Activated naive CD4-positive, alpha-beta T cell treated with anti-CD3 and anti-CD28 coated beads, Interleukin-2, amount 50 U/mL, for 24 hours (primary cell): Measurements from ENCODE around the gene HABP4.

Experiments
- H3K27ac Mint-ChIP-seq: one replicate; pipeline ENCODE4 v1.8.0; 2021; ENCODE audit warnings: mild to moderate bottlenecking, mixed read lengths
- H3K27me3 Mint-ChIP-seq: one replicate; pipeline ENCODE4 v1.8.0; 2021; ENCODE audit warnings: mixed read lengths
- H3K36me3 Mint-ChIP-seq: one replicate; pipeline ENCODE4 v1.8.0; 2021; ENCODE audit warnings: mixed read lengths
- H3K4me1 Mint-ChIP-seq: one replicate; pipeline ENCODE4 v1.8.0; 2021; ENCODE audit warnings: mixed read lengths
- H3K4me3 Mint-ChIP-seq: one replicate; pipeline ENCODE4 v1.8.0; 2021; ENCODE audit warnings: mild to moderate bottlenecking, mixed read lengths
- H3K9me3 Mint-ChIP-seq: one replicate; pipeline ENCODE4 v1.8.0; 2021; ENCODE audit warnings: mixed read lengths

Gene HABP4

GRCh38 chr9:96449845-96450612 lies at the start of gene HABP4:
Gene HABP4, plus strand, starts transcription at chr9:96450169. Its CDS starts 111 bp downstream, at chr9:96450280.
- H3K27ac Mint-ChIP-seq, result peak within 1 kb of the TSS; percentile 82
- peaks cover 28% of the 10 kb centered on the region for H3K4me1 Mint-ChIP-seq
- peaks cover 2% of the 10 kb centered on the region for H3K36me3 Mint-ChIP-seq
- no peaks in the 10 kb centered on the region for H3K27me3 Mint-ChIP-seq
- no peaks in the 10 kb centered on the region for H3K9me3 Mint-ChIP-seq
- peak within 1 kb of the TSS; percentile 92 for H3K4me3 Mint-ChIP-seq

DNA sequence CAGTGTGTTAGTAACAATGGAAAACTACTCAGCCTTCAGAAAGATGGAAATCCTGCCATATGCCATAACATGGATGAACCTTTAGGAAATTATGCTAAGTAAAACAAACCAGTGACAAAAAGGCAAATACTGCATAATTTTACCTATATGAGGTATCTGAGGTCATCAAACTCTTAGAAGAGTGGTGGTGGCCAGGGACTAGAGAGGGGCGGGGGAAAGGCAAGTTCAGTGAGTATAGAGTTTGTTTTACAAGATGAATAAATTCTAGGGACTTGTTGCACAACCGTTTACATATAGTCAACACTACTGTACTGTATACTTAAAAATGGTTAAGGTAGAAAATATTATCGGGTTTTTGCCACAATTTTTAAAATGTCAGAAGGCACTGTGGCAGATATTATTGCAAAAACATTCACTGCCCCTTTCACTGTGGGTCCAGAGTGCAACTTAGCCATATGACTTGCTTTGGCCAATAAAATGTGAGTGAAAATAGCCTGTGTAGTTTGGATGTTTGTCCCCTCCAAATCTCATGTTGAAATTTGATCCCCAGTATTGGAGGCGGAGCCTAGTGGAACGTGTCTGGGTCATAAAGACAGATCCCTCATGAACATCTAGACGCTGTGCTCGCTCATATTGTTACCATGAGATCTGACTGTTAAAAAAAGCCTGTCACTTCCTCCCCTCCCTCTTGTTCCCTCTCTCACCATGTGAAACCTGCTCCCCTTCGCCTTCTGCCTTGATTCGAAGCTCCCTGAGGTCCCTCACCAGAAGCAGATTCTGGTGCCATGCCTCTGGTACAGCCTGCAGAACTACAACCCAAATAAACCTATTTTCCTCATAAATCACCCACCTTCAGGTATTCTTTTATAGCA lies 41.3 kb upstream of the HABP4 start:
- H3K27ac Mint-ChIP-seq, result no peak overlapping the region

DNA sequence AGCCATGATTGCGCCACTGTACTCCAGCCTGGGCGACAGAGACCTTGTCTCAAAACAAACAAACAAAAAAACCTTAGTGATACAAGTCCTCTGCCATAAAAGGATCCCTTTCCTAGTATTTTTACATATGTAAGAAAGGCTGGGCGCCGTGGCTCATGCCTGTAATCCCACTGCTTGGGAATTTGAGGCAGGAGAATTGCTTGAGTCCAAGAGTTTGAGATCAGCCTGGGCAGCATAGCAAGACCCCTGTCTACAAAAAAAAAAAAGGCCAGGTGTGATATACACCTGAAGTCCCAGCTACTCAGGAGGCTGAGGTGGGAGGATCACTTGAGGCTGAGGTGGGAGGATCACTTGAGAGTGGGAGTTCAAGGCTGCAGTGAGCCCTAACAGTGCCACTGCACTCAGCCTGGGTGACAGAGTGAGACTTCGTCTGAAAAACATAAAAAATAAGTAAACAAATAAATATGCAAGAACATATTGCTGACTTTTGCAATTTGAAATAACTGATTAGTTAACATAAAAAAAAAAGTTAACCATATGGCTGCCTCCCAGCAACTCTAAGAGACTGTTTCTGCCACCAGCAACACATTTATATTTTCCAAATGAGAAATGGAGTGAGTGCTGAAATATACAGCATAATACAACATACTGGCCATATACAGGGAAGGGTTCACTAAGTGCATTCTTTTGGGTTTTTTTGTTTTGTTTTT lies 38.7 kb upstream of the HABP4 start:
- H3K4me3 Mint-ChIP-seq, result no peak overlapping the region
- no peak overlapping the region for H3K27ac Mint-ChIP-seq
- no peaks in the 10 kb centered on the region for H3K36me3 Mint-ChIP-seq
- peaks cover 38% of the 10 kb centered on the region for H3K4me1 Mint-ChIP-seq
- no peaks in the 10 kb centered on the region for H3K27me3 Mint-ChIP-seq
- no peaks in the 10 kb centered on the region for H3K9me3 Mint-ChIP-seq

More for the DNA sequence above, 41.3 kb upstream of the HABP4 start:
- Mint-ChIP-seq H3K36me3 (no peaks in the 10 kb centered on the region), H3K4me3 (no peak overlapping the region), H3K27me3 (no peaks in the 10 kb centered on the region), H3K9me3 (no peaks in the 10 kb centered on the region), H3K4me1 (peaks cover 29% of the 10 kb centered on the region)

GRCh38 chr9:96412174-96412913 lies 37.6 kb upstream of the HABP4 start:
- Mint-ChIP-seq H3K4me1 (peaks cover 43% of the 10 kb centered on the region), H3K27ac (no peak overlapping the region), H3K4me3 (no peak overlapping the region), H3K9me3 (no peaks in the 10 kb centered on the region), H3K27me3 (no peaks in the 10 kb centered on the region), H3K36me3 (no peaks in the 10 kb centered on the region)

- Mint-ChIP-seq H3K4me3 (peak overlapping the region; percentile 34), H3K27me3 (no peaks in the 10 kb centered on the region), H3K27ac (peak overlapping the region; percentile 48), H3K9me3 (no peaks in the 10 kb centered on the region), H3K4me1 (peaks cover 41% of the 10 kb centered on the region), H3K36me3 (no peaks in the 10 kb centered on the region)
These were observed 36.4 kb upstream of the HABP4 start for GRCh38 chr9:96413302-96414221.

GRCh38 chr9:96417051-96417586 lies 32.9 kb upstream of the HABP4 start:
- peak overlapping the region; percentile 94 for H3K4me3 Mint-ChIP-seq
- H3K27ac Mint-ChIP-seq, result peak overlapping the region; percentile 87
- no peaks in the 10 kb centered on the region for H3K36me3 Mint-ChIP-seq
- peaks cover 52% of the 10 kb centered on the region for H3K4me1 Mint-ChIP-seq
- H3K9me3 Mint-ChIP-seq, result no peaks in the 10 kb centered on the region
- H3K27me3 Mint-ChIP-seq, result no peaks in the 10 kb centered on the region

GRCh38 chr9:96417661-96418082 lies 32.3 kb upstream of the HABP4 start:
- peak overlapping the region; percentile 91 for H3K27ac Mint-ChIP-seq
- H3K4me1 Mint-ChIP-seq, result peaks cover 47% of the 10 kb centered on the region
- peak overlapping the region; percentile 90 for H3K4me3 Mint-ChIP-seq
- H3K9me3 Mint-ChIP-seq, result no peaks in the 10 kb centered on the region
- no peaks in the 10 kb centered on the region for H3K36me3 Mint-ChIP-seq
- no peaks in the 10 kb centered on the region for H3K27me3 Mint-ChIP-seq

DNA sequence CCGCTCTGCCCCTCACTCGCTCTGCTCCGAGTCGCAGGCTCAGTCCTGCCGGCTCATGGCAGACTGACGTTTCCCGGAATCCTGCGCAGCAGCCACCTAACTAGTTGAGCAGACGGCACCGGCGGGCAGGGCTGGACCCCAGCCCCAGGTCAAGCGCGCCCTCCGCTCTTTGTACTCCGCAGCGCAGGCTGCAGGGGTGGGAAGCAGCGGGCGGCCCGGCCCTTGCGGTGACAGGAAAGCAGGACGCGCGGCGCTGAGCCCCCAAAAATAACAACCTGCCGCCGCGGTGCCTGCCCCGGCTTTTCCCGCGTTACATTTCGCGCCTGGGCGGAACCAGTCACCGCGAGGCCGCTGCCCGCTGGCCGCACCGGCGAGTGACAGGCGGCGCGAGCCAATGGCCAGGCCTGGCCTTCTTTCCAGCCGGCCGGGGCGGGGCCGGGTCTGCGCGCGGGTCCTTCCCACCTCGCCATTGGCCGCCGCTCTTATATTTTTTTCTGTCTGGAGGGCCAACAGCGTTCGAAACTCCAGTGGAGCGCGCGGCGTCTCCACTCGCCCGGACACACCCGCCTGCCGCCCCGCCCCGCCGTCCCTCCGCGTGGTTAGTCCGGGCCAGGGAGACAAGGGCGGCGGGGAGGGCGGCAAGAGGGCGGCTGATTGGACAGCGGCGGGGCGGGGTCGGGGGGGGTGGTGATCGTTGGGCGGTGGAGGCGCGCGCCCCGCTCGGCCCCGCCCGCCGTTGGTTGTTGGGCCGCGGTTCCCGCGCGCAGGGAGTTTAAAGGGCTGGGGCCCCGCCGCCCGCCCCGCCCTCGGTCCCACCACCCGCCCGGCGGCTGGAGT lies 31.7 kb upstream of the HABP4 start, which contains the start of gene ZNF367:
TSS of gene ZNF367 (minus strand) at position 288 of the 837 bp plus-strand sequence. CDS start 338 bp downstream, outside the sequence.
- Mint-ChIP-seq H3K4me1 (peaks cover 40% of the 10 kb centered on the region), H3K9me3 (no peaks in the 10 kb centered on the region), H3K36me3 (no peaks in the 10 kb centered on the region), H3K4me3 (peak within 1 kb of the TSS; percentile 94), H3K27ac (peak within 1 kb of the TSS; percentile 91), H3K27me3 (no peaks in the 10 kb centered on the region)

DNA sequence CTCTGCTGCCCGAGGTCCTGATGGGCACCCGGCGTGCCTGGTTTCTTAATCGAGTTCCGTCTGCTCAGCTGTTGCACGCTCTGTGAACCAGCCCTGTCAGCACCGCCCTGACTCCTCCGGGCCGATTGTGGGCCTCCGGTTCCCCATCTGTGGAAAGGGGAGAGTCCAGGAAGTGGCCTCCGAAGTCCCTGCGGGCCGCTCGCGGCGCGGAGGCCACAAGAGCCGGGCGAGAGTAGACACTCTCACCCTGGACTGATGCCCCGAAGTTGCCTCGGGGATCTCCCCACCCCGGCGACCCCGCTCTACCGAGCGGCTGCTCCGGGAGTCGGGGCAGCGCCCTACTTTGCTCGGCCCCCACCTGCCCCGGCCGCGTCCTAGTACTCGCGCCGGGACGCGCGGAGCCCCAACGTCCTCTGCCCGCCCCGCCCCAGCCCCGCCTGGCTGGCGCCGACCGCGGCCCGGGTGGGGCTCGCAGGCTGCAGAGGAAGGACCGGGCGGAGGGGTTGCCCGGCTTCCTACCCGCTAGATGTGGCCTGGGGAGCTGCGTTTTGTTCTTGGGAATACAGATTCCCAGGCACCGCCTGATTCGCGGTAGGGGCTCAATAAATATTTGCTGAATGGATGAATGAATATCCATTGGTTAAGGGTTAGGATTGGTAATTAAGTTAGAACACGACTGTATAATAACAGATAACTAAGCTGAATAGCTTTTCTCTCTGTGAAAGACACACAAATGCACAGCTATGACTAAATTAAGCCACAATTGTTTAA lies 30.9 kb upstream of the HABP4 start:
- Mint-ChIP-seq H3K4me1 (peaks cover 32% of the 10 kb centered on the region), H3K36me3 (no peaks in the 10 kb centered on the region), H3K27ac (peak overlapping the region; percentile 66), H3K4me3 (peak overlapping the region; percentile 86), H3K27me3 (no peaks in the 10 kb centered on the region), H3K9me3 (no peaks in the 10 kb centered on the region)

- H3K4me3 Mint-ChIP-seq, result peak overlapping the region; percentile 79
- no peaks in the 10 kb centered on the region for H3K9me3 Mint-ChIP-seq
- no peaks in the 10 kb centered on the region for H3K36me3 Mint-ChIP-seq
- H3K27ac Mint-ChIP-seq, result peak overlapping the region; percentile 66
- H3K4me1 Mint-ChIP-seq, result peaks cover 31% of the 10 kb centered on the region
- no peaks in the 10 kb centered on the region for H3K27me3 Mint-ChIP-seq
These were observed 30.3 kb upstream of the HABP4 start for GRCh38 chr9:96419691-96419969.

DNA sequence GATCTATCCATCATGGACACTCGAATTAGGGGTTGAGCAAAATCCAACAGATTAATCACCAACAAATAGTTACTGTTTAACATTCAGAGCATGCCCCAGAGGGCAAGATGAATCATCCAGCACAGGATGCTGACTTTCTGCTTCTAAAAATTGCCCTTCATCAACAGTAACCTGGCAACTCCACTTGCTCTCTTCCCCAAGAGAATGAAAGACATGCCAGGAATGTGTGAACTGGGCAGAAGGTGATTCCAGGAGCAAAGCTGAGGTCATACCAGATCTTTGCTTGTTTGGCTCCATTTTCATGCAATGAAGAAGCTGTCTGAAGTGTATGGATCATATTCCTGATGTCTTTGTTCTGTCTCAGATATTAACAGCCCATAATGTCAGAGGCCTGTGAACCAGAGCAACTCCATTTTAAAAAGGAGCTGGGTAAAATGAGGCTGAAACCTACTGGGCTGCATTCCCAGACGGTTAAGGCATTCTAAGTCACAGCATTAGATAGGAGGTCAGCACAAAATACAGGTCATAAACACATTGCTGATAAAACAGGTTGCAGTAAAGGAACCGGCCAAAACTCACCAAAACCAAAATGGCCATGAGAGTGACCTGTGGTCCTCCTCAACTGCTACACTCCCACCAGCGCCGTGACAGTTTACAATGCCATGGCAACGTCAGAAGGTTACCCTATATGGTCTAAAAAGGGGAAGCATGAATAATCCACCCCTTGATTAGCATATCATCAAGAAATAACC lies 29.3 kb upstream of the HABP4 start:
- H3K36me3 Mint-ChIP-seq, result no peaks in the 10 kb centered on the region
- H3K4me1 Mint-ChIP-seq, result peaks cover 31% of the 10 kb centered on the region
- peak overlapping the region; percentile 79 for H3K4me3 Mint-ChIP-seq
- peak overlapping the region; percentile 66 for H3K27ac Mint-ChIP-seq
- no peaks in the 10 kb centered on the region for H3K9me3 Mint-ChIP-seq
- no peaks in the 10 kb centered on the region for H3K27me3 Mint-ChIP-seq

GRCh38 chr9:96423322-96423984 lies 26.5 kb upstream of the HABP4 start:
- Mint-ChIP-seq H3K4me3 (no peak overlapping the region), H3K9me3 (no peaks in the 10 kb centered on the region), H3K36me3 (no peaks in the 10 kb centered on the region), H3K27me3 (no peaks in the 10 kb centered on the region), H3K27ac (no peak overlapping the region), H3K4me1 (peaks cover 20% of the 10 kb centered on the region)
